Mononuclear cell (primary cell): ENCODE measurements around the gene PVALEF. TPM values are rescaled to one million over a fixed set of nuclear protein-coding genes. Genes with fewer than 3 reads are reported as not detected.
A peak's percentile ranks its signal among the peaks of the same experiment; 100 is the strongest.

Source experiments
- H3K27me3 ChIP-seq: 2 replicates; pipeline ENCODE4 v1.6.0; 2011; ENCODE audit warnings: low read length, control low read depth; ENCODE audit not compliant: insufficient read depth
- H3K4me1 ChIP-seq: 2 replicates; pipeline ENCODE4 v1.5.1; 2011; ENCODE audit warnings: mild to moderate bottlenecking, low read length, control low read depth; ENCODE audit not compliant: insufficient read depth
- H3K4me3 ChIP-seq: 2 replicates; pipeline ENCODE4 v1.5.1; 2011; ENCODE audit warnings: mild to moderate bottlenecking, low read length, moderate library complexity
- H3K9me3 ChIP-seq: 2 replicates; pipeline ENCODE4 v1.5.1; 2011; ENCODE audit warnings: low read depth, mild to moderate bottlenecking, control low read depth, low read length
- total RNA-seq: library from RNA; depleted of rRNA; stranded (reverse); fragments of >200 nt; gene quantifications from one replicate; pipeline ENCODE4 v1.2.3, GENCODE V29; 2012

PVALEF gene
- total RNA-seq, 1 donor = not detected

GRCh38 chr17:81160747-81161453 is 4.4 kb upstream of the PVALEF start:
- H3K9me3 ChIP-seq = no peaks in the 10 kb centered on the region
- H3K4me3 ChIP-seq = peak overlapping the region; percentile 46
- H3K4me1 ChIP-seq = peaks cover 13% of the 10 kb centered on the region
- peaks cover 3% of the 10 kb centered on the region for H3K27me3 ChIP-seq

GRCh38 chr17:81161536-81161935 is 3.8 kb upstream of the PVALEF start:
- Histone ChIP-seq H3K9me3 (no peaks in the 10 kb centered on the region), H3K4me3 (no peak overlapping the region), H3K4me1 (peaks cover 13% of the 10 kb centered on the region), H3K27me3 (peaks cover 4% of the 10 kb centered on the region)

GRCh38 chr17:81161972-81162371 is 3.3 kb upstream of the PVALEF start:
- no peak overlapping the region for H3K4me3 ChIP-seq
- peaks cover 8% of the 10 kb centered on the region for H3K27me3 ChIP-seq
- H3K9me3 ChIP-seq = no peaks in the 10 kb centered on the region
- peaks cover 13% of the 10 kb centered on the region for H3K4me1 ChIP-seq

- Histone ChIP-seq H3K4me1 (peaks cover 13% of the 10 kb centered on the region), H3K4me3 (no peak overlapping the region), H3K27me3 (peaks cover 8% of the 10 kb centered on the region), H3K9me3 (no peaks in the 10 kb centered on the region)
Observed at GRCh38 chr17:81162491-81162890, 2.8 kb upstream of the PVALEF start.

- Histone ChIP-seq H3K27me3 (peaks cover 8% of the 10 kb centered on the region), H3K4me3 (no peak overlapping the region), H3K4me1 (peaks cover 13% of the 10 kb centered on the region), H3K9me3 (no peaks in the 10 kb centered on the region)
Observed at GRCh38 chr17:81163051-81163695, 2.1 kb upstream of the PVALEF start.

- peaks cover 8% of the 10 kb centered on the region for H3K27me3 ChIP-seq
- peaks cover 13% of the 10 kb centered on the region for H3K4me1 ChIP-seq
- H3K4me3 ChIP-seq = no peak overlapping the region
- H3K9me3 ChIP-seq = no peaks in the 10 kb centered on the region
Observed at GRCh38 chr17:81163703-81164370, 1.5 kb upstream of the PVALEF start.

- Histone ChIP-seq H3K9me3 (no peaks in the 10 kb centered on the region), H3K4me1 (peaks cover 12% of the 10 kb centered on the region), H3K4me3 (no peak overlapping the region), H3K27me3 (peaks cover 8% of the 10 kb centered on the region)
Observed at GRCh38 chr17:81164371-81165245, 699 bp upstream of the PVALEF start.

GRCh38 chr17:81166033-81166492 is 756 bp downstream of the PVALEF start, which contains the start of gene AATK:
Gene AATK (minus strand): TSS chr17:81166221. CDS start chr17:81165992, 229 bp downstream.
- Histone ChIP-seq H3K9me3 (no peaks in the 10 kb centered on the region), H3K27me3 (peaks cover 8% of the 10 kb centered on the region), H3K4me1 (peaks cover under 1% of the 10 kb centered on the region), H3K4me3 (no peak within 1 kb of the TSS)

- no peaks in the 10 kb centered on the region for H3K4me1 ChIP-seq
- peaks cover 8% of the 10 kb centered on the region for H3K27me3 ChIP-seq
- H3K9me3 ChIP-seq = no peaks in the 10 kb centered on the region
- H3K4me3 ChIP-seq = no peak overlapping the region
Observed at GRCh38 chr17:81167194-81167524, 1.9 kb downstream of the PVALEF start.

GRCh38 chr17:81167638-81168037 is 2.3 kb downstream of the PVALEF start:
- Histone ChIP-seq H3K4me3 (no peak overlapping the region), H3K27me3 (peaks cover 8% of the 10 kb centered on the region), H3K9me3 (no peaks in the 10 kb centered on the region), H3K4me1 (no peaks in the 10 kb centered on the region)

GRCh38 chr17:81169870-81170309 is 4.6 kb downstream of the PVALEF start:
- H3K4me1 ChIP-seq = no peaks in the 10 kb centered on the region
- H3K4me3 ChIP-seq = no peak overlapping the region
- H3K27me3 ChIP-seq = peaks cover 6% of the 10 kb centered on the region
- H3K9me3 ChIP-seq = no peaks in the 10 kb centered on the region

GRCh38 chr17:81170727-81171494 is 5.6 kb downstream of the PVALEF start:
- peaks cover 5% of the 10 kb centered on the region for H3K27me3 ChIP-seq
- H3K9me3 ChIP-seq = no peaks in the 10 kb centered on the region
- no peaks in the 10 kb centered on the region for H3K4me1 ChIP-seq
- no peak overlapping the region for H3K4me3 ChIP-seq

GRCh38 chr17:81171941-81172340 is 6.6 kb downstream of the PVALEF start:
- Histone ChIP-seq H3K4me1 (no peaks in the 10 kb centered on the region), H3K9me3 (no peaks in the 10 kb centered on the region), H3K27me3 (no peaks in the 10 kb centered on the region), H3K4me3 (no peak overlapping the region)
